Common myeloid progenitor, CD34-positive (primary cell): Measurements from ENCODE around the gene TLNRD1.
A peak's percentile ranks its signal among the peaks of the same experiment; 100 is the strongest.

Source experiments
- CTCF ChIA-PET: fragments of 350-600 bp; sonication (Branson Sonifier 250); formaldehyde crosslinking; loops from one replicate; lab custom pipeline; 2021; ENCODE audit warnings: antibody characterized with exemption; lab: Charles Lee
- POLR2A ChIA-PET: fragments of 350-600 bp; sonication (Branson Sonifier 250); formaldehyde crosslinking; loops from one replicate; lab custom pipeline; 2021; ENCODE audit warnings: antibody characterized with exemption; lab: Charles Lee
- DNase-seq, 3 donors: peaks; one replicate each; pipeline versions ENCODE4 v3.0.0 to v3.0.0-alpha.2; 2013
- H3K27ac ChIP-seq, 2 experiments: 1 replicate in 1 of 2; 2 replicates in 1 of 2; pipeline ENCODE4 v1.7.0; 2013; ENCODE audit warnings: inconsistent platforms in 2 of 2, low read length in 2 of 2, mild to moderate bottlenecking in 2 of 2, low read depth in 1 of 2, moderate library complexity in 1 of 2; ENCODE audit not compliant: severe bottlenecking in 2 of 2, insufficient read depth in 1 of 2, poor library complexity in 1 of 2
- H3K27me3 ChIP-seq, 5 experiments: replicated peaks in 2 of 5; 1 replicate in 3 of 5; 2 replicates in 2 of 5; pipeline versions ENCODE4 v1.6.1 to v1.7.0; 2013; ENCODE audit warnings: low read length in 4 of 5, mild to moderate bottlenecking in 2 of 5, moderate library complexity in 2 of 5, inconsistent platforms in 1 of 5; ENCODE audit not compliant: insufficient read depth in 5 of 5, control insufficient read depth in 4 of 5
- H3K36me3 ChIP-seq, 4 experiments: 1 replicate in 2 of 4; 2 replicates in 2 of 4; pipeline versions ENCODE4 v1.6.1 to v1.7.0; 2013; ENCODE audit warnings: low read length in 3 of 4, control low read depth in 1 of 4, mild to moderate bottlenecking in 1 of 4; ENCODE audit not compliant: control insufficient read depth in 4 of 4, insufficient read depth in 4 of 4
- H3K4me1 ChIP-seq, 4 experiments: 1 replicate in 3 of 4; 2 replicates in 1 of 4; pipeline versions ENCODE4 v1.6.1 to v1.7.1; 2013; ENCODE audit warnings: low read length in 3 of 4, mild to moderate bottlenecking in 3 of 4, control low read depth in 1 of 4, inconsistent platforms in 1 of 4, moderate library complexity in 1 of 4; ENCODE audit not compliant: control insufficient read depth in 4 of 4, insufficient read depth in 4 of 4; ENCODE audit errors: control extremely low read depth in 1 of 4
- H3K4me3 ChIP-seq, 7 experiments: 1 replicate in 4 of 7; 2 replicates in 3 of 7; pipeline versions ENCODE4 v1.5.1 to v1.7.0; 2013; ENCODE audit warnings: mild to moderate bottlenecking in 7 of 7, low read length in 6 of 7, moderate library complexity in 6 of 7, inconsistent platforms in 2 of 7, low read depth in 2 of 7, control low read depth in 1 of 7; ENCODE audit not compliant: insufficient read depth in 4 of 7, control insufficient read depth in 1 of 7; ENCODE audit errors: extremely low read depth in 1 of 7
- H3K9me3 ChIP-seq, 5 experiments: 1 replicate in 4 of 5; 2 replicates in 1 of 5; pipeline versions ENCODE4 v1.6.1 to v1.7.1; 2013; ENCODE audit warnings: low read length in 4 of 5, mild to moderate bottlenecking in 2 of 5, inconsistent platforms in 1 of 5, low read depth in 1 of 5, moderate library complexity in 1 of 5; ENCODE audit not compliant: control insufficient read depth in 4 of 5, insufficient read depth in 2 of 5; ENCODE audit errors: control extremely low read depth in 1 of 5
- WGBS: methylation state at CpG from one replicate; pipeline ENCODE4 v1.1.5; 2013; ENCODE audit not compliant: insufficient coverage; 5-methylcytosine and 5-hydroxymethylcytosine counted together

Gene TLNRD1

GRCh38 chr15:81007428-81008064 is 6.8 kb downstream of the TLNRD1 start:
- Histone ChIP-seq H3K9me3 (no peaks in the 10 kb centered on the region), H3K36me3 (peaks cover 0 to 13% (median 6%) of the 10 kb centered on the region in 4 experiments), H3K4me1 (peaks cover 3 to 17% (median 4%) of the 10 kb centered on the region in 4 experiments), H3K27ac (no peak overlapping the region), H3K4me3 (no peak overlapping the region), H3K27me3 (no peaks in the 10 kb centered on the region)
- ChIA-PET CTCF (interaction anchor here (1.1 kb wide), 1 partner anchor 96 kb away, joined by 3 read pairs; no protein-coding TSS in a partner anchor), POLR2A (interaction anchor here (0.6 kb wide), 1 partner anchor 33 kb away, joined by 3 read pairs; no protein-coding TSS in a partner anchor)
- WGBS = 42% methylated on average over 6 of the region's 6 CpGs
- DNase-seq = peak in 1 of 3 donors; percentile 35

- ChIA-PET CTCF (interaction anchor here (0.9 to 1.3 kb wide), 2 partner anchors 24 to 39 kb away, joined by 3 to 4 read pairs; no protein-coding TSS in a partner anchor), POLR2A (interaction anchor here (0.6 kb wide), 1 partner anchor 32 kb away, joined by 3 read pairs; no protein-coding TSS in a partner anchor)
- no peak overlapping the region for H3K4me3 ChIP-seq
- peaks cover 0 to 6% (median 2%) of the 10 kb centered on the region in 4 experiments for H3K36me3 ChIP-seq
- 100% methylated on average over 1 of the region's 2 CpGs for WGBS
- no peak overlapping the region for H3K27ac ChIP-seq
- no peaks in the 10 kb centered on the region for H3K27me3 ChIP-seq
- no peaks in the 10 kb centered on the region for H3K9me3 ChIP-seq
- DNase-seq = no peak
- H3K4me1 ChIP-seq = peaks cover 0 to 10% (median 1%) of the 10 kb centered on the region in 4 experiments
Observed at GRCh38 chr15:81008312-81008711, 7.6 kb downstream of the TLNRD1 start.

- WGBS = no CpG with 5 or more reads among the region's 4 CpGs
- Histone ChIP-seq H3K4me1 (peaks cover 0 to 8% (median 1%) of the 10 kb centered on the region in 4 experiments), H3K4me3 (no peak overlapping the region), H3K9me3 (no peaks in the 10 kb centered on the region), H3K27me3 (no peaks in the 10 kb centered on the region), H3K36me3 (no peaks in the 10 kb centered on the region), H3K27ac (no peak overlapping the region)
- POLR2A ChIA-PET = no interaction called here
- CTCF ChIA-PET = no interaction called here
- no peak for DNase-seq
Observed at GRCh38 chr15:81010086-81010485, 9.4 kb downstream of the TLNRD1 start.

- no peak for DNase-seq
- POLR2A ChIA-PET = no interaction called here
- Histone ChIP-seq H3K27me3 (no peaks in the 10 kb centered on the region), H3K4me3 (no peak overlapping the region), H3K4me1 (peaks cover 0 to 8% (median 1%) of the 10 kb centered on the region in 4 experiments), H3K36me3 (no peaks in the 10 kb centered on the region), H3K27ac (no peak overlapping the region), H3K9me3 (no peaks in the 10 kb centered on the region)
- CTCF ChIA-PET = no interaction called here
Observed at GRCh38 chr15:81011593-81011992, 10.9 kb downstream of the TLNRD1 start.

GRCh38 chr15:81012588-81012987 is 11.9 kb downstream of the TLNRD1 start:
- Histone ChIP-seq H3K4me1 (peaks cover 0 to 3% (median 1%) of the 10 kb centered on the region in 4 experiments), H3K36me3 (no peaks in the 10 kb centered on the region), H3K9me3 (no peaks in the 10 kb centered on the region), H3K27me3 (no peaks in the 10 kb centered on the region), H3K27ac (no peak overlapping the region), H3K4me3 (no peak overlapping the region)
- ChIA-PET POLR2A (no interaction called here), CTCF (no interaction called here)
- 100% methylated on average over 1 of the region's 2 CpGs for WGBS
- no peak for DNase-seq

GRCh38 chr15:81013396-81013929 is 12.7 kb downstream of the TLNRD1 start:
- Histone ChIP-seq H3K4me3 (no peak overlapping the region), H3K36me3 (no peaks in the 10 kb centered on the region), H3K9me3 (no peaks in the 10 kb centered on the region), H3K27me3 (no peaks in the 10 kb centered on the region), H3K27ac (no peak overlapping the region), H3K4me1 (no peaks in the 10 kb centered on the region)
- WGBS = 86% methylated on average over 1 of the region's 4 CpGs
- ChIA-PET POLR2A (no interaction called here), CTCF (no interaction called here)
- DNase-seq = no peak

- Histone ChIP-seq H3K9me3 (no peaks in the 10 kb centered on the region), H3K4me1 (no peaks in the 10 kb centered on the region), H3K4me3 (no peak overlapping the region), H3K36me3 (no peaks in the 10 kb centered on the region), H3K27me3 (no peaks in the 10 kb centered on the region), H3K27ac (no peak overlapping the region)
- no peak for DNase-seq
- WGBS = 98% methylated on average over 7 of the region's 9 CpGs
- ChIA-PET CTCF (interaction anchor here (0.7 kb wide), 1 partner anchor 1659 kb away, joined by 3 read pairs; no protein-coding TSS in a partner anchor), POLR2A (no interaction called here)
Observed at GRCh38 chr15:81014446-81015093, 13.8 kb downstream of the TLNRD1 start.
